ENCODE results near the gene MNS1. TPM values are rescaled to one million over a fixed set of nuclear protein-coding genes. Genes with fewer than 3 reads are reported as not detected.

The MNS1 gene
- total and polyA plus RNA-seq, 10 of the 15 experiments (the other 5 are each of a cell fraction or from before 2014, with no cell fraction given), result 0.45 to 2.6 (median 0.97) TPM

GRCh38 chr15:56471440-56472069 lies 6.6 kb upstream of the MNS1 start:
- H3K9ac ChIP-seq (ENCODE audit: control insufficient read depth, insufficient read depth, low read length), result no peak overlapping the region
- no peak overlapping the region for H3K4me3 ChIP-seq
- ATAC-seq, result peak; percentile 39; the same call in 2 of the 3 replicates
- no TSS peak for BruUV-seq (replicated peaks)
- DNase-seq (ENCODE audit: low read depth, low spot score), result no peak
- no peaks in the 10 kb centered on the region for H3K79me2 ChIP-seq (ENCODE audit: control insufficient read depth, insufficient read depth, low read length)
- in situ Hi-C loops (cut with MboI) (no loop called here), intact Hi-C loops (cut with micrococcal nuclease; ENCODE audit: unreplicated experiment) (no loop called here)
- RAD21 ChIA-PET (ENCODE audit: unreplicated experiment), result no interaction called here
- H3K27ac ChIP-seq (ENCODE audit: control insufficient read depth, insufficient read depth), result no peak overlapping the region
- H3K9me3 ChIP-seq (replicated peaks; ENCODE audit: control insufficient read depth, insufficient read depth, low read length), result no peaks in the 10 kb centered on the region
- no peaks in the 10 kb centered on the region for H3K36me3 ChIP-seq (ENCODE audit: control insufficient read depth in 2 of 2, insufficient read depth in 2 of 2, low read length in 1 of 2)
- H2AFZ ChIP-seq (ENCODE audit: control insufficient read depth, low read depth, low read length), result no peak overlapping the region
- H3K4me2 ChIP-seq (ENCODE audit: control insufficient read depth, insufficient read depth), result no peak overlapping the region
- POLR2A ChIA-PET, result no interaction called here
- peaks cover 9% of the 10 kb centered on the region; the same call in 1 of the 2 replicates for H3K4me1 ChIP-seq (ENCODE audit: control insufficient read depth, insufficient read depth, low read length)
- TF ChIP-seq ATF7 (IDR thresholded peaks at IDR 0.05; ENCODE audit: low read depth) (peak; percentile 48; the same call in 1 of the 2 replicates), NFXL1 (IDR thresholded peaks at IDR 0.05; ENCODE audit: borderline replicate concordance) (no peak), SPI1 (IDR thresholded peaks at IDR 0.05; ENCODE audit: borderline replicate concordance, insufficient read depth, low read depth, low read length) (peak; percentile 85), JUNB (IDR thresholded peaks at IDR 0.05) (no peak), ETV6 (conservative IDR thresholded peaks at IDR 0.05 in 1 of 2, IDR thresholded peaks at IDR 0.05 in 1 of 2; ENCODE audit: borderline replicate concordance in 1 of 2, low read depth in 1 of 2) (no peak), MEF2A (IDR thresholded peaks at IDR 0.05; ENCODE audit: insufficient read depth, low read depth, low read length) (no peak)
- H4K20me1 ChIP-seq (ENCODE audit: control insufficient read depth, insufficient read depth), result no peaks in the 10 kb centered on the region
- FAIRE-seq, result no peak
- CTCF ChIA-PET, result no interaction called here
- WGBS (ENCODE audit: insufficient coverage, insufficient replicate concordance, low lambda C conversion rate, missing lambda C conversion rate), result 81% methylated on average over 5 of the region's 5 CpGs
- H3K27me3 ChIP-seq (replicated peaks in 1 of 2; ENCODE audit: control insufficient read depth in 2 of 2, insufficient read depth in 2 of 2, low read length in 1 of 2), result no peaks in the 10 kb centered on the region
- SMC1A ChIA-PET (ENCODE audit: uncharacterized antibody, unreplicated experiment), result no interaction called here

DNA sequence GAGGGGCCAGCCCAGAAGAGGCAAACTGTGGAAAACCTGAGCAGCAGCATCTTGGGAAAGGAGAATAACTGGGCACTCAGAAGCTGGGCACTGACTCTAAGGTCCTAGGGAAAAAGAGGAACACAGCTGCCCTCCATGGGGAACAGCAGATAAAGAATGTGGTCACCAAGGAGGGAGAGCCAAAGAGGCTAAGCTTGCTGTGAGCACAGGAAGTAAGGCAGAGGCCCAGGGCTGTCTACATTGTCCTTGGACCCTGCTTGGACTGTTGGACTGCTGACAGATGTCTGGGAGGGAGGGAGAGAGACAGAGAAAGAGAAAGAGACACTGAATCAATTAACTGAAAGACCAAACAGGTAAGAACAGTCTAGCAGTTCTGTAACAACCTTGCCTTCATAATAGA lies 4.5 kb upstream of the MNS1 start:
- Histone ChIP-seq H2AFZ (ENCODE audit: control insufficient read depth, low read depth, low read length) (peak overlapping the region; percentile 24; the same call in 1 of the 2 replicates), H3K79me2 (ENCODE audit: control insufficient read depth, insufficient read depth, low read length) (no peaks in the 10 kb centered on the region), H3K36me3 (ENCODE audit: control insufficient read depth in 2 of 2, insufficient read depth in 2 of 2, low read length in 1 of 2) (no peaks in the 10 kb centered on the region), H4K20me1 (ENCODE audit: control insufficient read depth, insufficient read depth) (no peaks in the 10 kb centered on the region), H3K9me3 (replicated peaks; ENCODE audit: control insufficient read depth, insufficient read depth, low read length) (no peaks in the 10 kb centered on the region), H3K9ac (ENCODE audit: control insufficient read depth, insufficient read depth, low read length) (no peak overlapping the region), H3K27ac (ENCODE audit: control insufficient read depth, insufficient read depth) (no peak overlapping the region), H3K4me2 (ENCODE audit: control insufficient read depth, insufficient read depth) (no peak overlapping the region), H3K4me1 (ENCODE audit: control insufficient read depth, insufficient read depth, low read length) (peaks cover 9% of the 10 kb centered on the region; the same call in 1 of the 2 replicates), H3K4me3 (no peak overlapping the region), H3K27me3 (replicated peaks in 1 of 2; ENCODE audit: control insufficient read depth in 2 of 2, insufficient read depth in 2 of 2, low read length in 1 of 2) (no peaks in the 10 kb centered on the region)
- DNase-seq (ENCODE audit: low read depth, low spot score) (no peak), FAIRE-seq (no peak), ATAC-seq (no peak)
- ChIA-PET SMC1A (ENCODE audit: uncharacterized antibody, unreplicated experiment) (no interaction called here), POLR2A (no interaction called here), RAD21 (ENCODE audit: unreplicated experiment) (no interaction called here), CTCF (interaction anchor here (0.9 to 1.1 kb wide), 2 partner anchors 20 to 744 kb away, joined by 3 read pairs; no protein-coding TSS in a partner anchor)
- BruUV-seq (replicated peaks), result no TSS peak
- TF ChIP-seq RELA (IDR thresholded peaks at IDR 0.05; ENCODE audit: borderline replicate concordance, partially characterized antibody), result no peak
- no peak for TF ChIP-seq ATF2 (IDR thresholded peaks at IDR 0.05; ENCODE audit: low read length)
- TF ChIP-seq, protein P1, sequence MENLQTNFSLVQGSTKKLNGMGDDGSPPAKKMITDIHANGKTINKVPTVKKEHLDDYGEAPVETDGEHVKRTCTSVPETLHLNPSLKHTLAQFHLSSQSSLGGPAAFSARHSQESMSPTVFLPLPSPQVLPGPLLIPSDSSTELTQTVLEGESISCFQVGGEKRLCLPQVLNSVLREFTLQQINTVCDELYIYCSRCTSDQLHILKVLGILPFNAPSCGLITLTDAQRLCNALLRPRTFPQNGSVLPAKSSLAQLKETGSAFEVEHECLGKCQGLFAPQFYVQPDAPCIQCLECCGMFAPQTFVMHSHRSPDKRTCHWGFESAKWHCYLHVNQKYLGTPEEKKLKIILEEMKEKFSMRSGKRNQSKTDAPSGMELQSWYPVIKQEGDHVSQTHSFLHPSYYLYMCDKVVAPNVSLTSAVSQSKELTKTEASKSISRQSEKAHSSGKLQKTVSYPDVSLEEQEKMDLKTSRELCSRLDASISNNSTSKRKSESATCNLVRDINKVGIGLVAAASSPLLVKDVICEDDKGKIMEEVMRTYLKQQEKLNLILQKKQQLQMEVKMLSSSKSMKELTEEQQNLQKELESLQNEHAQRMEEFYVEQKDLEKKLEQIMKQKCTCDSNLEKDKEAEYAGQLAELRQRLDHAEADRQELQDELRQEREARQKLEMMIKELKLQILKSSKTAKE (IDR thresholded peaks at IDR 0.05; ENCODE audit: low read depth, poor library complexity, severe bottlenecking), result no peak
- TF ChIP-seq EGR1 (IDR thresholded peaks at IDR 0.05; ENCODE audit: borderline replicate concordance in 1 of 2, low read depth in 2 of 2, low read length in 2 of 2), result 0 out of 3 replicates have a peak, but pooled peaks of 1 of the 2 experiments have one; percentile 14
- intact Hi-C loops (cut with micrococcal nuclease; ENCODE audit: unreplicated experiment), result no loop called here
- in situ Hi-C loops (cut with MboI), result no loop called here
